Natural killer cell treated with Interleukin-12 subunit alpha and Interleukin-12 subunit beta and Interleukin-15 and Interleukin-18, amount 100 ng/mL, for 72 hours (primary cell): ENCODE results near the gene APOBEC3G. TPM values are rescaled to one million over a fixed set of nuclear protein-coding genes. Genes with fewer than 3 reads are reported as not detected.
A peak's percentile ranks its signal among the peaks of the same experiment; 100 is the strongest.
"Not testable (repeated sequence)": the region's sequence is repeated elsewhere in the genome, so short reads cannot be mapped to it uniquely, and the experiment has no call there.

Experiments used
- ATAC-seq, 2 donors: fragments of 150-1000 bp; cut with Tn5 transposase in 1 of 2; sonication (Bioruptor Pico), chemical (Tn5 transposase) in 1 of 2; 2 replicates each; pipeline ENCODE4 v1.10.0; 2021
- DNase-seq: peaks from one replicate; pipeline ENCODE4 v3.0.0; 2022; ENCODE audit warnings: low spot score
- H3K27ac Mint-ChIP-seq, 2 donors: 1 replicate in 1 of 2; 2 replicates in 1 of 2; pipeline ENCODE4 v1.8.0; 2022; ENCODE audit warnings: mixed read lengths in 2 of 2, mild to moderate bottlenecking in 1 of 2, moderate library complexity in 1 of 2
- H3K27me3 Mint-ChIP-seq, 2 donors: 1 replicate in 1 of 2; 2 replicates in 1 of 2; pipeline ENCODE4 v1.8.0; 2022; ENCODE audit warnings: mixed read lengths in 2 of 2
- H3K36me3 Mint-ChIP-seq: one replicate; pipeline ENCODE4 v1.8.0; 2022; ENCODE audit warnings: mixed read lengths
- H3K4me1 Mint-ChIP-seq, 2 donors: 1 replicate in 1 of 2; 2 replicates in 1 of 2; pipeline ENCODE4 v1.8.0; 2022; ENCODE audit warnings: low read depth in 2 of 2, mixed read lengths in 2 of 2, mild to moderate bottlenecking in 1 of 2
- H3K4me3 Mint-ChIP-seq: one replicate; pipeline ENCODE4 v1.8.0; 2022; ENCODE audit warnings: mixed read lengths
- H3K9me3 Mint-ChIP-seq: 2 replicates; pipeline ENCODE4 v1.8.0; 2022; ENCODE audit warnings: mixed read lengths
- total RNA-seq, 2 donors: library from RNA; stranded (reverse); gene quantifications; one replicate each; pipeline ENCODE4 v1.2.3, GENCODE V29; 2022

Gene APOBEC3G
- total RNA-seq, 2 donors from 2014 or later: 105 to 169 TPM

DNA sequence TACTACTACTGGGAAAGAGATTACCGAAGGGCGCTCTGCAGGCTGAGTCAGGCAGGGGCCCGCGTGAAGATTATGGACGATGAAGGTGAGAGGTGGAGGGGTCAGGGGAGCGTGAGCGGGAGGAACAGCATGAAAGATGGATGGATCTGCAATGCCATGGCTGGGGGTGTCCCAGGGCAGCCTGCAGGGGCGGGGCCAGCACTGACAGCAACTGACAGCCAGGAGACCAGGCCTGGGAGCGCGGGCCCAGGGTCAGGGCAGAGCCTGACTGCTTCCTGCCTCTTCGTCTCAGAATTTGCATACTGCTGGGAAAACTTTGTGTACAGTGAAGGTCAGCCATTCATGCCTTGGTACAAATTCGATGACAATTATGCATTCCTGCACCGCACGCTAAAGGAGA is 31.9 kb upstream of the APOBEC3G start:
- not testable (repeated sequence) for H3K36me3 Mint-ChIP-seq, H3K27me3 Mint-ChIP-seq, H3K9me3 Mint-ChIP-seq, DNase-seq, H3K4me3 Mint-ChIP-seq, ATAC-seq
- Mint-ChIP-seq H3K27ac (peak overlapping the region in 1 of 2 donors; percentile 37), H3K4me1 (peaks cover 14 to 39% of the 10 kb centered on the region in 2 donors)

- H3K4me3 Mint-ChIP-seq, H3K27me3 Mint-ChIP-seq, ATAC-seq, H3K9me3 Mint-ChIP-seq, H3K36me3 Mint-ChIP-seq, DNase-seq: not testable (repeated sequence)
- H3K27ac Mint-ChIP-seq: peak overlapping the region in 1 of 2 donors; percentile 35
- peaks cover 13 to 37% of the 10 kb centered on the region in 2 donors for H3K4me1 Mint-ChIP-seq
Measured at GRCh38 chr22:39049486-39049885, 27.6 kb upstream of the APOBEC3G start.

DNA sequence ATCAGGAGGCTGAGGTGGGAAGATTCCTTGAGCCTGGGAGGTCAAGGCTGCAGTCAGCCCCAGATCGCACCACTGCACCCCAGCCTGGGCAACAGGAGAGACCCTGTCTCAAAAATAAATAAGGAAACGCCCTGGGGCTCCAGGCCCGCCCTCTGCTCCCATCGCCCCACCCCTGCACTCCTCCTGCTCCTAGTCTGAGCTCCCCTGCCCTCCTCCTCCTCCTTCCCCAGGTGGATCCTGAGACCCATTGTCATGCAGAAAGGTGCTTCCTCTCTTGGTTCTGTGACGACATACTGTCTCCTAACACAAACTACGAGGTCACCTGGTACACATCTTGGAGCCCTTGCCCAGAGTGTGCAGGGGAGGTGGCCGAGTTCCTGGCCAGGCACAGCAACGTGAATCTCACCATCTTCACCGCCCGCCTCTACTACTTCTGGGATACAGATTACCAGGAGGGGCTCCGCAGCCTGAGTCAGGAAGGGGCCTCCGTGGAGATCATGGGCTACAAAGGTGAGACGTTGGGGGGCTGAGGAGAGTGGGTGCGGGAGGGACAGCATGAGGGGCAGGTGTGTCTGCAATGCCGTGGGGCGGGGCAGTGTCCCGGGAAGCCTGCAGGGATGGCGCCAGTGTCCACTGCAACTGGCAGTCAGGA is 25.1 kb upstream of the APOBEC3G start:
- ATAC-seq, H3K4me3 Mint-ChIP-seq, DNase-seq, H3K9me3 Mint-ChIP-seq, H3K36me3 Mint-ChIP-seq, H3K27ac Mint-ChIP-seq, H3K27me3 Mint-ChIP-seq: not testable (repeated sequence)
- peaks cover 4 to 18% of the 10 kb centered on the region in 2 donors for H3K4me1 Mint-ChIP-seq

DNA sequence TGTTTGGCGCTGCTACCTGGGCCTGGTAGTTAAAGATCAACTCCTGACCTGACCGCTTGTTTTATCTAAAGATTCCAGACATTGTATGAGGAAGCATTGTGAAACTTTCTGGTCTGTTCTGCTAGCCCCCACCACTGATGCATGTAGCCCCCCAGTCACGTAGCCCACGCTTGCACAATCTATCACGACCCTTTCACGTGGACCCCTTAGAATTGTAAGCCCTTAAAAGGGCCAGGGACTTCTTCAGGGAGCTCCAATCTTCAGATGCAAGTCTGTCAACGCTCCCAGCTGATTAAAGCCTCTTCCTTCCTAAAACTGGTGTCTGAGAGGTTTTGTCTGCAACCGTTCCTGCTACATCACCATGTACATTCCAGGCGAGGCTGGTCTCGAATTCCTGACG is 21.4 kb upstream of the APOBEC3G start:
- Mint-ChIP-seq H3K27me3 (no peaks in the 10 kb centered on the region), H3K9me3 (no peaks in the 10 kb centered on the region), H3K27ac (no peak overlapping the region), H3K4me1 (peaks cover 0 to 12% of the 10 kb centered on the region in 2 donors), H3K4me3 (no peak overlapping the region), H3K36me3 (no peaks in the 10 kb centered on the region)
- ATAC-seq (no peak), DNase-seq (no peak)

DNA sequence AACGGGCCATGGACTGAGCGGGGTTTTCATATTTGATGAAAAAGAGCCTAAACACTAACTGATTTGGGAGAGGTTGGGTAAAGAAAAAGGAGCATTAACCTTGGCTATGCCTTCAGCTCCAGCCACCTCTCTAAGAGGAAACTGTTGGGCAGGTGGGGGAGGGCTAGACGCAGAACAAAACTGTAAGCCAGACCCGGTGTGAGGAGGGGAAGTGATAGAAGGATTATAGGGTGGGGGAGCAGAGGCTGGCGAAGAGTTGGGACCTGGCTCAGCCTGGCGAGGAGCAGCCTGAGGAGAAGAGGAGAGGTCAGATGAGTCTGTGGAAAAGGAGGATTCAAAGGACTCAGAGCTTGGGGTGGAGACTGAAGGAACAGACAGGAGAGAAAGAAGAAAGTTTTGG is 15.8 kb upstream of the APOBEC3G start:
- H3K4me3 Mint-ChIP-seq, H3K9me3 Mint-ChIP-seq, DNase-seq, H3K36me3 Mint-ChIP-seq, H3K27ac Mint-ChIP-seq, H3K4me1 Mint-ChIP-seq, H3K27me3 Mint-ChIP-seq, ATAC-seq: not testable (repeated sequence)

DNA sequence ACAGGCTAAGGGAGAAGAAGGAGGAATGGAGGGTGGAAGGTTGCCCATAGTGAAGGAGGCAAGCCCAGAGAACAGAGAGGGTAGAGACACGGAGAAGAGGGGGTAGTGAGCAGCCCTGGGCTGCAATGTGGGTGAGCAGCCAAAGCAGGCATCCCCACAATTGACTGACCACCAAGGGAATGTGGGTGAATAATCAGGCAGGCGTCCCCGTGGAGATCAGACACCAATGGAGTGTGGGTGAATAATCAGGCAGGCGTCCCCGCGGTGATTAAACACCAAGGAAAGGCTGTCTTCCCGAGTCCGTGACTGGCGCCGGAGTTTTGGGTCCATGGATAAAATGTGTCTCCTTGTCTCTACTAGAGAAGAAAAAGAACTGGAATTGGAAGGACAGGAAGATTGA is 15.1 kb upstream of the APOBEC3G start:
- H3K27ac Mint-ChIP-seq, H3K27me3 Mint-ChIP-seq, H3K4me3 Mint-ChIP-seq, DNase-seq, H3K36me3 Mint-ChIP-seq, H3K9me3 Mint-ChIP-seq, H3K4me1 Mint-ChIP-seq, ATAC-seq: not testable (repeated sequence)

- not testable (repeated sequence) for ATAC-seq, H3K27ac Mint-ChIP-seq, DNase-seq, H3K27me3 Mint-ChIP-seq, H3K4me1 Mint-ChIP-seq, H3K36me3 Mint-ChIP-seq, H3K9me3 Mint-ChIP-seq
- peak overlapping the region; percentile 23 for H3K4me3 Mint-ChIP-seq
Measured at GRCh38 chr22:39063904-39064303, 13.2 kb upstream of the APOBEC3G start.

- not testable (repeated sequence) for H3K4me1 Mint-ChIP-seq, ATAC-seq, DNase-seq, H3K27ac Mint-ChIP-seq, H3K4me3 Mint-ChIP-seq, H3K9me3 Mint-ChIP-seq, H3K27me3 Mint-ChIP-seq, H3K36me3 Mint-ChIP-seq
Measured at GRCh38 chr22:39066442-39067276, 10.4 kb upstream of the APOBEC3G start.

- peaks cover 5 to 6% of the 10 kb centered on the region in 2 donors for H3K4me1 Mint-ChIP-seq
- H3K36me3 Mint-ChIP-seq: no peaks in the 10 kb centered on the region
- no peaks in the 10 kb centered on the region for H3K9me3 Mint-ChIP-seq
- H3K4me3 Mint-ChIP-seq: no peak overlapping the region
- no peaks in the 10 kb centered on the region for H3K27me3 Mint-ChIP-seq
- ATAC-seq (no peak), DNase-seq (no peak)
- no peak overlapping the region for H3K27ac Mint-ChIP-seq
Measured at GRCh38 chr22:39068033-39068785, 8.9 kb upstream of the APOBEC3G start.

DNA sequence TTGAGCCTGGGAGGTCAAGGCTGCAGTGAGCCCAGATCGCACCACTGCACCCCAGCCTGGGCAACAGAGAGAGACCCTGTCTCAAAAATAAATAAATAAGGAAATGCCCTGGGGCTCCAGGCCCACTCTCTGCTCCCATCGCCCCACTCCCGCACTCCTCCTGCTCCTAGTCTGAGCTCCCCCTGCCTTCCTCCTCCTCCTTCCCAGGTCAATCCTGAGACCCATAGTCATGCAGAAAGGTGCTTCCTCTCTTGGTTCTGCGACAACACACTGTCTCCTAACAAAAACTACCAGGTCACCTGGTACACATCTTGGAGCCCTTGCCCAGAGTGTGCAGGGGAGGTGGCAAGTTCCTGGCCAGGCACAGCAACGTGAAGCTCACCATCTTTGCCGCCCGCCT is 6.9 kb upstream of the APOBEC3G start:
- no peak overlapping the region for H3K4me3 Mint-ChIP-seq
- DNase-seq: no peak
- H3K4me1 Mint-ChIP-seq: peaks cover 3 to 9% of the 10 kb centered on the region in 2 donors
- no peak overlapping the region for H3K27ac Mint-ChIP-seq
- H3K27me3 Mint-ChIP-seq: no peaks in the 10 kb centered on the region
- no peak for ATAC-seq
- H3K36me3 Mint-ChIP-seq: no peaks in the 10 kb centered on the region
- no peaks in the 10 kb centered on the region for H3K9me3 Mint-ChIP-seq

DNA sequence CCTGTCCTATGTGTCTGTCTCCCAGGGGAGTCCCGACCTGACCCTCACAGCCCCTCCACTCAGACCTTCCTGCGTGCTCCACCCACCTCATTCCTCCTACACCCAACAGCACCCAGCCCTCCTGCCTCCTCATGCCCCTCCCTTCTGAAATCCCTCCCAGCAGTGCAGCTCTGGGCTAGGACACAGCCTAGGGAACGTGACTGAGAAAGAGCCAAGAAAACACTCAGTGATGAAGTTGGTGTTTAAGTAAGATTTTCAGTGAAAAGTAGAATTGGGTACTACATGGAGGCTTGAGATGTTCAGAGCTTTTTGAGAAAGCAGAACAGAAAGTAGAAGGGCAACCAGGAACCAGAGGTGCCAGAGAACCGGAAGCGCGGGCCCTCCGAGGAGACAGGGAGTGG is 4.5 kb upstream of the APOBEC3G start:
- H3K4me3 Mint-ChIP-seq, DNase-seq, H3K27me3 Mint-ChIP-seq, ATAC-seq, H3K9me3 Mint-ChIP-seq, H3K36me3 Mint-ChIP-seq: not testable (repeated sequence)
- Mint-ChIP-seq H3K27ac (peak overlapping the region in 1 of 2 donors; percentile 18), H3K4me1 (peaks cover 0 to 17% of the 10 kb centered on the region in 2 donors)

- Mint-ChIP-seq H3K27me3 (no peaks in the 10 kb centered on the region), H3K4me3 (no peak overlapping the region), H3K4me1 (peaks cover 11 to 19% of the 10 kb centered on the region in 2 donors), H3K9me3 (no peaks in the 10 kb centered on the region), H3K27ac (peak overlapping the region; percentile 37 to 47), H3K36me3 (peaks cover 6% of the 10 kb centered on the region)
- ATAC-seq: no peak
- DNase-seq: no peak
Measured at GRCh38 chr22:39073981-39074380, 3.1 kb upstream of the APOBEC3G start.

DNA sequence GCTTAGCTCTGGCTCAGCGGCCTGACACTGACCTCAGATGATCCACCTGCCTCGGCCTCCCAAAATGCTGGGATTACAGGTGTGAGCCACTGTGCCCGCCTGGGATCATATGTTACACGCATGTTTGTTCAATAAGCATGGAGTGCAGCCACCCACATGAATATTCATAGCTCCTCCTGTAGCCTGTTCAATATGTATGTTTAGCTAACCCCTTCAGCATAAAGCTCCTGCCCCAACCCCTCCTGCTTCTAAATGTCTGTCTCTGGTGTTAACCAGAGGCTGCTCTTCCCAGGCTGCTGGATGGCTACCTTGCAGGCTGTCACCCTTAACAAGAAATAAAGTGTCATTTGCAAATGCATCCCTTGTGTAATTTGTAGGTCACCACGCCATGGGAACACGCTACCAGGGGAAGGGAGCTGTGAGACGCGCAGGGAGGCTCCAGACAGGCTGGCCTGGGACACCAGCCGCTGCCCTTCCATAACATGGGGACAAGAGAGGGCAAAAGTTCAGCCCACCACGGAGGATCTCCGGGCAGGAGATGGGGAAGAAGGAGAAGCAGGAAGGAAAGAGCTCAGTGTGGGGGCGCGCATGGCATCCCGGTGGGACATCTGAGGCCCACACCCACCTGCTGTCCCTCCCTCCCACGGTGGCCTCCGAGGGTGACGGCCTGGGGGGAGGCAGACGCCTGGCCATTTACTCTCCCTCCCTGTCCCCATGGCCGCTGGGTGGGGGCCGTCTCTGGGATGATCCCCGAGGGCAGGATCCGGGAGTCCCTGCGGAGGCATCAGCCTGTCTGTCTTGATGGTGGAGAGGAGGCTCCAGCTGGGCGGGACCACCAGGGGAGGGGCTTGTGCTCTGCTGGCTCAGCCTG is 685 bp upstream of the APOBEC3G start:
- peaks cover 10% of the 10 kb centered on the region for H3K36me3 Mint-ChIP-seq
- ATAC-seq, H3K27me3 Mint-ChIP-seq, H3K9me3 Mint-ChIP-seq, DNase-seq: not testable (repeated sequence)
- H3K27ac Mint-ChIP-seq: peak overlapping the region; percentile 96 to 98
- H3K4me3 Mint-ChIP-seq: peak overlapping the region; percentile 78
- peaks cover 27 to 34% of the 10 kb centered on the region in 2 donors for H3K4me1 Mint-ChIP-seq
